Neural crest cell (in vitro differentiated cells): ENCODE measurements around the gene NKAIN2. TPM values are rescaled to one million over a fixed set of nuclear protein-coding genes. Genes with fewer than 3 reads are reported as not detected.

Source experiments
- DNase-seq: peaks from one replicate; pipeline ENCODE4 v3.0.0; 2021; ENCODE audit warnings: low read depth, mixed read lengths, low spot score
- H3K27ac Mint-ChIP-seq: one replicate; pipeline ENCODE4 v1.8.0; 2021; ENCODE audit warnings: mild to moderate bottlenecking, mixed read lengths; ENCODE audit not compliant: unreplicated experiment
- H3K27me3 Mint-ChIP-seq: 2 replicates; pipeline ENCODE4 v1.8.0; 2021; ENCODE audit warnings: low read depth, mild to moderate bottlenecking, mixed read lengths
- H3K36me3 Mint-ChIP-seq: 2 replicates; pipeline ENCODE4 v1.8.0; 2021; ENCODE audit warnings: low read depth, mild to moderate bottlenecking, mixed read lengths
- H3K4me1 Mint-ChIP-seq: 2 replicates; pipeline ENCODE4 v1.8.0; 2021; ENCODE audit warnings: mixed read lengths
- H3K4me3 Mint-ChIP-seq: one replicate; pipeline ENCODE4 v1.8.0; 2021; ENCODE audit warnings: mild to moderate bottlenecking, mixed read lengths
- H3K9me3 Mint-ChIP-seq: 2 replicates; pipeline ENCODE4 v1.8.0; 2021; ENCODE audit warnings: mixed read lengths
- total RNA-seq: library from RNA; stranded (reverse); gene quantifications from 2 replicates; pipeline ENCODE4 v1.2.1, GENCODE V29; 2021
- TF ChIP-seq, protein P1 (sequence below): fragments of 200-600 bp; sonication (generic); conservative IDR thresholded peaks from 2 replicates; pipeline ENCODE4 v1.5.0; 2021; ENCODE audit warnings: antibody characterized with exemption, mild to moderate bottlenecking

The NKAIN2 gene
- total RNA-seq, 1 donor from 2014 or later: 1.1 TPM

- Mint-ChIP-seq H3K36me3 (no peaks in the 10 kb centered on the region), H3K27me3 (no peaks in the 10 kb centered on the region), H3K4me1 (peaks cover 5% of the 10 kb centered on the region), H3K27ac (no peak overlapping the region), H3K4me3 (no peak overlapping the region), H3K9me3 (no peaks in the 10 kb centered on the region)
- no peak for DNase-seq
- TF ChIP-seq, protein P1, sequence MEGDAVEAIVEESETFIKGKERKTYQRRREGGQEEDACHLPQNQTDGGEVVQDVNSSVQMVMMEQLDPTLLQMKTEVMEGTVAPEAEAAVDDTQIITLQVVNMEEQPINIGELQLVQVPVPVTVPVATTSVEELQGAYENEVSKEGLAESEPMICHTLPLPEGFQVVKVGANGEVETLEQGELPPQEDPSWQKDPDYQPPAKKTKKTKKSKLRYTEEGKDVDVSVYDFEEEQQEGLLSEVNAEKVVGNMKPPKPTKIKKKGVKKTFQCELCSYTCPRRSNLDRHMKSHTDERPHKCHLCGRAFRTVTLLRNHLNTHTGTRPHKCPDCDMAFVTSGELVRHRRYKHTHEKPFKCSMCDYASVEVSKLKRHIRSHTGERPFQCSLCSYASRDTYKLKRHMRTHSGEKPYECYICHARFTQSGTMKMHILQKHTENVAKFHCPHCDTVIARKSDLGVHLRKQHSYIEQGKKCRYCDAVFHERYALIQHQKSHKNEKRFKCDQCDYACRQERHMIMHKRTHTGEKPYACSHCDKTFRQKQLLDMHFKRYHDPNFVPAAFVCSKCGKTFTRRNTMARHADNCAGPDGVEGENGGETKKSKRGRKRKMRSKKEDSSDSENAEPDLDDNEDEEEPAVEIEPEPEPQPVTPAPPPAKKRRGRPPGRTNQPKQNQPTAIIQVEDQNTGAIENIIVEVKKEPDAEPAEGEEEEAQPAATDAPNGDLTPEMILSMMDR: no peak
Observed at GRCh38 chr6:124493259-124493658, 689.6 kb downstream of the NKAIN2 start.

- no peak for DNase-seq
- Mint-ChIP-seq H3K27me3 (no peaks in the 10 kb centered on the region), H3K27ac (no peak overlapping the region), H3K4me1 (peaks cover 5% of the 10 kb centered on the region), H3K9me3 (no peaks in the 10 kb centered on the region), H3K36me3 (no peaks in the 10 kb centered on the region), H3K4me3 (no peak overlapping the region)
- TF ChIP-seq, protein P1: no peak
Observed at GRCh38 chr6:124494956-124495664, 691.4 kb downstream of the NKAIN2 start.

GRCh38 chr6:124495665-124496190 is 692.1 kb downstream of the NKAIN2 start:
- no peak overlapping the region for H3K4me3 Mint-ChIP-seq
- no peaks in the 10 kb centered on the region for H3K27me3 Mint-ChIP-seq
- H3K36me3 Mint-ChIP-seq: no peaks in the 10 kb centered on the region
- peaks cover 5% of the 10 kb centered on the region for H3K4me1 Mint-ChIP-seq
- no peak for DNase-seq
- TF ChIP-seq, protein P1: no peak
- no peak overlapping the region for H3K27ac Mint-ChIP-seq
- no peaks in the 10 kb centered on the region for H3K9me3 Mint-ChIP-seq

GRCh38 chr6:124496334-124496733 is 692.7 kb downstream of the NKAIN2 start:
- no peak for DNase-seq
- Mint-ChIP-seq H3K4me3 (no peak overlapping the region), H3K36me3 (no peaks in the 10 kb centered on the region), H3K27ac (no peak overlapping the region), H3K27me3 (no peaks in the 10 kb centered on the region), H3K9me3 (no peaks in the 10 kb centered on the region), H3K4me1 (peaks cover 5% of the 10 kb centered on the region)
- TF ChIP-seq, protein P1: no peak

DNA sequence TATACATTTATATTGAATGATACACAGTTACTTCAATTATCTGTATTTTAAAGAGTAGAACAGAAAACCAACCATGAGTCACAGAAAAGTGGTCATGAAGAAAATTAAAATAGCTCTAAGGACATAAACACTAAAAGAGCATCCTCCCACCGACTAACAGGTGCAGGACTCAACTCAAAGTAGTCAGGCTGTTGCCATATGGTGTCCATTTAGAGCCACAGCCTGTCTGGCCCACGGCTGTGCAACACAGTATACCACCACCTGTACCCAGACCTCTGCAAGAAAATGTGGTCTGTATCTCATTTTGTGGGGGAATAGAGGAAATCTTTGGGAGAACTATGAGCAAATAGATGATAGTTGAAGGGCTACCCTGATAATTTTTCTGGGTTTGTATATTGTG is 708.8 kb downstream of the NKAIN2 start:
- Mint-ChIP-seq H3K9me3 (peaks cover 2% of the 10 kb centered on the region), H3K27me3 (no peaks in the 10 kb centered on the region), H3K4me3 (no peak overlapping the region), H3K27ac (no peak overlapping the region), H3K4me1 (peaks cover 4% of the 10 kb centered on the region), H3K36me3 (no peaks in the 10 kb centered on the region)
- TF ChIP-seq, protein P1: no peak
- DNase-seq: no peak
